IMR-90 (cell line): ENCODE measurements around the gene TASP1. TPM values are rescaled to one million over a fixed set of nuclear protein-coding genes. Genes with fewer than 3 reads are reported as not detected.

Experiments
- ATAC-seq: fragments of 200-7000 bp; cut with Tn5 transposase; 2 replicates; pipeline ENCODE4 v1.9.1; 2020; ENCODE audit warnings: low read depth, mild to moderate bottlenecking, moderate library complexity
- BruUV-seq: library from RNA; stranded (reverse); fragments of 400-500 nt; replicated peaks from 2 replicates; lab custom pipeline; 2021; lab: Mats Ljungman, UMichigan
- CTCF ChIA-PET: fragments of 300-600 bp; formaldehyde crosslinking; extraction: SDS; loops from one replicate; lab custom pipeline; 2021; ENCODE audit warnings: antibody characterized with exemption; lab: Yijun Ruan, JAX
- POLR2A ChIA-PET: fragments of 300-600 bp; sonication (Branson Sonifier 250); formaldehyde crosslinking; loops from one replicate; lab custom pipeline; 2022; ENCODE audit warnings: antibody characterized with exemption; ENCODE audit not compliant: unreplicated experiment; lab: Charles Lee
- DNase-seq: peaks from one replicate; pipeline ENCODE4 v3.0.0; 2013
- H2AFZ ChIP-seq: replicated peaks from 2 replicates; pipeline ENCODE3; 2013; ENCODE audit warnings: low read length, mild to moderate bottlenecking; ENCODE audit not compliant: poor library complexity
- H2AK5ac ChIP-seq: 2 replicates; pipeline ENCODE4 v1.6.1; 2013; ENCODE audit warnings: low read depth, low read length, inconsistent platforms
- H2AK9ac ChIP-seq: replicated peaks from 2 replicates; pipeline ENCODE3; 2013; ENCODE audit warnings: mild to moderate bottlenecking, low read depth, low read length, moderate library complexity; ENCODE audit not compliant: poor library complexity
- H2BK120ac ChIP-seq: 2 replicates; pipeline ENCODE4 v1.6.1; 2013; ENCODE audit warnings: low read depth, low read length, inconsistent platforms
- H2BK15ac ChIP-seq: 3 replicates; pipeline ENCODE4 v1.6.1; 2013; ENCODE audit warnings: low read depth, low read length, inconsistent platforms
- H2BK20ac ChIP-seq: 2 replicates; pipeline ENCODE4 v1.6.1; 2013; ENCODE audit warnings: low read depth, mild to moderate bottlenecking, inconsistent platforms, low read length, moderate library complexity
- H2BK5ac ChIP-seq: 2 replicates; pipeline ENCODE4 v1.6.1; 2013; ENCODE audit warnings: mild to moderate bottlenecking, low read depth, low read length, inconsistent platforms; ENCODE audit not compliant: poor library complexity, severe bottlenecking
- H3K14ac ChIP-seq: replicated peaks from 2 replicates; pipeline ENCODE4 v1.6.1; 2013; ENCODE audit warnings: low read depth, low read length, inconsistent platforms
- H3K18ac ChIP-seq: 2 replicates; pipeline ENCODE4 v1.6.1; 2013; ENCODE audit warnings: low read depth, low read length, control low read depth
- H3K23ac ChIP-seq: 2 replicates; pipeline ENCODE4 v1.6.1; 2013; ENCODE audit warnings: low read depth, low read length, inconsistent platforms
- H3K27ac ChIP-seq: 2 replicates; pipeline ENCODE4 v1.5.1; 2013; ENCODE audit warnings: mild to moderate bottlenecking, control low read depth, low read length; ENCODE audit not compliant: insufficient read depth
- H3K27me3 ChIP-seq: 2 replicates; pipeline ENCODE4 v1.6.1; 2013; ENCODE audit warnings: low read length; ENCODE audit not compliant: control insufficient read depth, insufficient read depth
- H3K36me3 ChIP-seq: 2 replicates; pipeline ENCODE4 v1.6.1; 2013; ENCODE audit warnings: low read length, mixed read lengths; ENCODE audit not compliant: control insufficient read depth, insufficient read depth
- H3K4ac ChIP-seq: 2 replicates; pipeline ENCODE4 v1.6.1; 2013; ENCODE audit warnings: low read depth, low read length, inconsistent platforms
- H3K4me1 ChIP-seq: 2 replicates; pipeline ENCODE4 v1.6.1; 2013; ENCODE audit warnings: low read length, mixed read lengths; ENCODE audit not compliant: control insufficient read depth, insufficient read depth
- H3K4me2 ChIP-seq: 2 replicates; pipeline ENCODE4 v1.6.1; 2013; ENCODE audit warnings: low read depth, mild to moderate bottlenecking, control low read depth, low read length, moderate library complexity
- H3K4me3 ChIP-seq: 2 replicates; pipeline ENCODE4 v1.5.1; 2013; ENCODE audit warnings: low read depth, mild to moderate bottlenecking, control low read depth, low read length, moderate library complexity; ENCODE audit not compliant: insufficient read depth
- H3K56ac ChIP-seq: 2 replicates; pipeline ENCODE4 v1.6.1; 2013; ENCODE audit warnings: low read length, inconsistent platforms; ENCODE audit not compliant: insufficient read depth; ENCODE audit errors: extremely low read depth
- H3K79me1 ChIP-seq, 2 experiments: 2 replicates each; pipeline ENCODE4 v1.6.1; 2013; ENCODE audit warnings: low read length in 2 of 2, inconsistent platforms in 1 of 2, low read depth in 1 of 2
- H3K9ac ChIP-seq: 2 replicates; pipeline ENCODE4 v1.6.1; 2013; ENCODE audit warnings: low read depth, low read length, control low read depth
- H3K9me1 ChIP-seq: 2 replicates; pipeline ENCODE4 v1.6.1; 2013; ENCODE audit warnings: low read length, inconsistent platforms; ENCODE audit not compliant: insufficient read depth
- H3K9me3 ChIP-seq: 2 replicates; pipeline ENCODE4 v1.6.1; 2013; ENCODE audit warnings: low read length; ENCODE audit not compliant: control insufficient read depth, insufficient read depth
- H4K20me1 ChIP-seq: 2 replicates; pipeline ENCODE4 v1.6.1; 2013; ENCODE audit warnings: low read length, inconsistent platforms; ENCODE audit not compliant: insufficient read depth
- H4K5ac ChIP-seq: 2 replicates; pipeline ENCODE4 v1.6.1; 2013; ENCODE audit warnings: mild to moderate bottlenecking, low read depth, low read length, control low read depth
- H4K8ac ChIP-seq, 2 experiments: 2 replicates each; pipeline ENCODE4 v1.6.1; 2013; ENCODE audit warnings: low read depth in 2 of 2, low read length in 2 of 2, control low read depth in 1 of 2, inconsistent platforms in 1 of 2
- H4K91ac ChIP-seq: 2 replicates; pipeline ENCODE4 v1.6.1; 2013; ENCODE audit warnings: low read depth, low read length, inconsistent platforms; ENCODE audit not compliant: insufficient read depth
- CEBPB ChIP-seq: IDR thresholded peaks from 2 replicates; pipeline ENCODE4 v1.6.1; 2012; ENCODE audit warnings: low read depth, low read length, improper control_type of control experiment
- CHD1 ChIP-seq: IDR thresholded peaks from 2 replicates; pipeline ENCODE4 v1.6.1; 2012; ENCODE audit warnings: low read depth, low read length, improper control_type of control experiment
- ELK1 ChIP-seq: fragments of 150-350 bp; IDR thresholded peaks from 2 replicates; pipeline ENCODE4 v1.6.1; 2016; ENCODE audit warnings: low read depth, mild to moderate bottlenecking, low read length, moderate library complexity, borderline replicate concordance
- FOS ChIP-seq: fragments of 150-350 bp; IDR thresholded peaks from 2 replicates; pipeline ENCODE4 v1.6.1; 2016; ENCODE audit warnings: low read depth, low read length
- MAFK ChIP-seq: IDR thresholded peaks from 2 replicates; pipeline ENCODE4 v1.6.1; 2012; ENCODE audit warnings: low read depth, low read length, improper control_type of control experiment
- MAZ ChIP-seq: IDR thresholded peaks from 2 replicates; pipeline ENCODE4 v1.6.1; 2012; ENCODE audit warnings: low read depth, mild to moderate bottlenecking, low read length, improper control_type of control experiment, moderate library complexity, borderline replicate concordance
- MXI1 ChIP-seq: IDR thresholded peaks from 2 replicates; pipeline ENCODE4 v1.6.1; 2012; ENCODE audit warnings: low read depth, mild to moderate bottlenecking, low read length, moderate library complexity, borderline replicate concordance
- NFE2L2 ChIP-seq: fragments of 150-350 bp; IDR thresholded peaks from 2 replicates; pipeline ENCODE4 v1.6.1; 2016; ENCODE audit warnings: low read depth, mild to moderate bottlenecking, low read length
- POLR2A ChIP-seq: IDR thresholded peaks from 2 replicates; pipeline ENCODE4 v1.6.1; 2012; ENCODE audit warnings: mild to moderate bottlenecking, low read depth, low read length
- RAD21 ChIP-seq: IDR thresholded peaks from 2 replicates; pipeline ENCODE4 v1.6.1; 2012; ENCODE audit warnings: low read length, improper control_type of control experiment
- RCOR1 ChIP-seq: IDR thresholded peaks from 2 replicates; pipeline ENCODE4 v1.6.1; 2012; ENCODE audit warnings: mild to moderate bottlenecking, low read length, improper control_type of control experiment; ENCODE audit not compliant: insufficient replicate concordance
- SMC3 ChIP-seq: fragments of 150-350 bp; IDR thresholded peaks from 2 replicates; pipeline ENCODE4 v1.6.1; 2016; ENCODE audit warnings: low read depth, mild to moderate bottlenecking, antibody characterized with exemption, low read length, moderate library complexity
- WGBS, 2 experiments: methylation state at CpG; one replicate each; pipeline versions ENCODE4 v1.1.5 to v1.1.7; 2013; ENCODE audit warnings: missing lambda C conversion rate in 2 of 2; ENCODE audit not compliant: insufficient read length in 1 of 2; ENCODE audit errors: extremely low coverage in 2 of 2; 5-methylcytosine and 5-hydroxymethylcytosine counted together
- dilution Hi-C: fragments of 300-500 bp; cut with HindIII; formaldehyde crosslinking; loops from one replicate; pipeline ENCODE4 v1.14.3; 2018; ENCODE audit warnings: low sequenced_read_pairs; ENCODE audit not compliant: unreplicated experiment
- in situ Hi-C: fragments of 300-500 bp; cut with MboI; formaldehyde crosslinking; loops from 3 replicates; pipeline ENCODE4 v1.14.3; 2019; ENCODE audit warnings: low sequenced_read_pairs, inconsistent platforms, mixed read lengths
- intact Hi-C: fragments of 100-400 bp; cut with micrococcal nuclease; formaldehyde crosslinking; loops from 2 replicates; pipeline ENCODE4 v1.10.0; 2022
- polyA plus RNA-seq, 3 experiments: library from polyadenylated mRNA; depleted of rRNA; stranded (reverse); fragments of >200 nt; gene quantifications; 2 replicates each; pipeline ENCODE4 v1.2.3, GENCODE V29; 2012; ENCODE audit warnings: low replicate concordance in 1 of 3
- total RNA-seq: library from RNA; depleted of rRNA; stranded (reverse); fragments of >200 nt; gene quantifications from 2 replicates; pipeline ENCODE4 v1.2.3, GENCODE V29; 2012
- TF ChIP-seq, protein P1 (sequence below): fragments of 150-350 bp; IDR thresholded peaks from 2 replicates; pipeline ENCODE4 v1.6.1; 2017; ENCODE audit warnings: mild to moderate bottlenecking, antibody characterized with exemption, low read length, low read depth
- TF ChIP-seq, protein P2 (sequence below): conservative IDR thresholded peaks from 2 replicates; pipeline ENCODE4 v1.5.1; 2012; ENCODE audit warnings: mild to moderate bottlenecking, low read depth, low read length, improper control_type of control experiment

The TASP1 gene
- total and polyA plus RNA-seq, 2 of the 4 experiments (the other 2 are of a cell fraction): 3.9 to 7.9 TPM

GRCh38 chr20:13396022-13396421, 242.7 kb downstream of the TASP1 start:
- Histone ChIP-seq H3K4me3 (no peak overlapping the region), H3K18ac (peak overlapping the region; percentile 62; the same call in 1 of the 2 replicates), H3K9me1 (no peaks in the 10 kb centered on the region; the same call in 1 of the 2 replicates), H2AFZ (no peak overlapping the region), H3K27me3 (no peaks in the 10 kb centered on the region), H4K8ac (no peak overlapping the region), H3K4ac (no peak overlapping the region), H3K27ac (peak overlapping the region; percentile 21; the same call in 1 of the 2 replicates), H4K91ac (no peak overlapping the region), H2BK5ac (peak overlapping the region; percentile 41), H3K9me3 (no peaks in the 10 kb centered on the region), H3K4me2 (no peak overlapping the region), H3K9ac (no peak overlapping the region), H3K36me3 (no peaks in the 10 kb centered on the region), H2BK120ac (no peak overlapping the region), H3K79me1 (no peaks in the 10 kb centered on the region), H3K14ac (no peak overlapping the region), H2AK9ac (no peak overlapping the region), H2AK5ac (no peak overlapping the region), H2BK15ac (no peak overlapping the region), H3K23ac (no peak overlapping the region), H4K5ac (0 out of 2 replicates have a peak overlapping the region, but pooled peaks have one; percentile 42), H4K20me1 (no peaks in the 10 kb centered on the region), H3K56ac (no peak overlapping the region), H2BK20ac (no peak overlapping the region), H3K4me1 (peaks cover 6% of the 10 kb centered on the region)
- ChIA-PET POLR2A (interaction anchor here (0.6 kb wide), 1 partner anchor 122 kb away, joined by 3 read pairs; no protein-coding TSS in a partner anchor), CTCF (interaction anchor here (0.7 kb wide), 1 partner anchor 70 kb away, joined by 4 read pairs; no protein-coding TSS in a partner anchor)
- no CpG with 5 or more reads among the region's 3 CpGs for WGBS, 2 experiments
- TF ChIP-seq MAFK (no peak), MXI1 (no peak), FOS (no peak), CHD1 (no peak), SMC3 (no peak), MAZ (no peak), ELK1 (no peak), RAD21 (no peak), POLR2A (no peak), NFE2L2 (no peak), CEBPB (no peak), RCOR1 (no peak)
- TF ChIP-seq, protein P1, sequence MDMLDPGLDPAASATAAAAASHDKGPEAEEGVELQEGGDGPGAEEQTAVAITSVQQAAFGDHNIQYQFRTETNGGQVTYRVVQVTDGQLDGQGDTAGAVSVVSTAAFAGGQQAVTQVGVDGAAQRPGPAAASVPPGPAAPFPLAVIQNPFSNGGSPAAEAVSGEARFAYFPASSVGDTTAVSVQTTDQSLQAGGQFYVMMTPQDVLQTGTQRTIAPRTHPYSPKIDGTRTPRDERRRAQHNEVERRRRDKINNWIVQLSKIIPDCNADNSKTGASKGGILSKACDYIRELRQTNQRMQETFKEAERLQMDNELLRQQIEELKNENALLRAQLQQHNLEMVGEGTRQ: no peak
- TF ChIP-seq, protein P2, sequence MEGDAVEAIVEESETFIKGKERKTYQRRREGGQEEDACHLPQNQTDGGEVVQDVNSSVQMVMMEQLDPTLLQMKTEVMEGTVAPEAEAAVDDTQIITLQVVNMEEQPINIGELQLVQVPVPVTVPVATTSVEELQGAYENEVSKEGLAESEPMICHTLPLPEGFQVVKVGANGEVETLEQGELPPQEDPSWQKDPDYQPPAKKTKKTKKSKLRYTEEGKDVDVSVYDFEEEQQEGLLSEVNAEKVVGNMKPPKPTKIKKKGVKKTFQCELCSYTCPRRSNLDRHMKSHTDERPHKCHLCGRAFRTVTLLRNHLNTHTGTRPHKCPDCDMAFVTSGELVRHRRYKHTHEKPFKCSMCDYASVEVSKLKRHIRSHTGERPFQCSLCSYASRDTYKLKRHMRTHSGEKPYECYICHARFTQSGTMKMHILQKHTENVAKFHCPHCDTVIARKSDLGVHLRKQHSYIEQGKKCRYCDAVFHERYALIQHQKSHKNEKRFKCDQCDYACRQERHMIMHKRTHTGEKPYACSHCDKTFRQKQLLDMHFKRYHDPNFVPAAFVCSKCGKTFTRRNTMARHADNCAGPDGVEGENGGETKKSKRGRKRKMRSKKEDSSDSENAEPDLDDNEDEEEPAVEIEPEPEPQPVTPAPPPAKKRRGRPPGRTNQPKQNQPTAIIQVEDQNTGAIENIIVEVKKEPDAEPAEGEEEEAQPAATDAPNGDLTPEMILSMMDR: no peak
- dilution Hi-C loops: no loop called here
- in situ Hi-C loops: no loop called here
- intact Hi-C loops: loop anchor here (5.0 kb wide), 1 partner anchor 151 kb away; no protein-coding TSS in a partner anchor
- DNase-seq (peak; percentile 56), ATAC-seq (no peak; the same call in 1 of the 2 replicates)
- BruUV-seq: no TSS peak
